Endothelial cell of umbilical vein (primary cell): ENCODE data around the gene NKIRAS1. TPM values are rescaled to one million over a fixed set of nuclear protein-coding genes. Genes with fewer than 3 reads are reported as not detected.

ENCODE experiments used
- BruUV-seq: library from RNA; stranded (reverse); fragments of 400-500 nt; replicated peaks from 2 replicates; lab custom pipeline; 2021; lab: Mats Ljungman, UMichigan
- CTCF ChIA-PET: fragments of 300-600, 350-600 bp; sonication (Branson Sonifier 250); formaldehyde crosslinking; loops from one replicate; lab custom pipeline; 2021; ENCODE audit warnings: antibody characterized with exemption, inconsistent platforms; lab: Charles Lee
- POLR2A ChIA-PET: fragments of 300-600, 350-600 bp; sonication (Branson Sonifier 250); formaldehyde crosslinking; loops from one replicate; lab custom pipeline; 2021; ENCODE audit warnings: antibody characterized with exemption, inconsistent platforms; lab: Charles Lee
- DNase-seq: peaks from one replicate; pipeline ENCODE4 v3.0.0-alpha.2; 2011; ENCODE audit warnings: low read depth, low spot score
- FAIRE-seq: peaks from 2 replicates; lab custom pipeline; 2011; peaks lifted over from hg19 to GRCh38; lab: Jason Lieb, UNC
- H2AFZ ChIP-seq: 2 replicates; pipeline ENCODE4 v1.6.0; 2012; ENCODE audit warnings: low read depth, low read length, control low read depth, inconsistent platforms
- H3K27ac ChIP-seq: 2 replicates; pipeline ENCODE4 v1.5.1; 2011; ENCODE audit warnings: low read depth, mild to moderate bottlenecking, control low read depth, low read length, moderate library complexity; ENCODE audit not compliant: insufficient read depth
- H3K27me3 ChIP-seq, 2 experiments: 2 replicates each; pipeline versions ENCODE4 v1.6.0 to v1.6.1; 2011; ENCODE audit warnings: low read length in 2 of 2, mixed read lengths in 1 of 2; ENCODE audit not compliant: control insufficient read depth in 2 of 2, insufficient read depth in 2 of 2
- H3K36me3 ChIP-seq, 2 experiments: 2 replicates in 1 of 2; 3 replicates in 1 of 2; pipeline ENCODE4 v1.5.1; 2011; ENCODE audit warnings: low read length in 2 of 2, mild to moderate bottlenecking in 1 of 2, moderate library complexity in 1 of 2; ENCODE audit not compliant: control insufficient read depth in 2 of 2, insufficient read depth in 2 of 2; ENCODE audit errors: extremely low read depth in 1 of 2
- H3K4me1 ChIP-seq: 3 replicates; pipeline ENCODE4 v1.5.1; 2011; ENCODE audit warnings: mild to moderate bottlenecking, low read length; ENCODE audit not compliant: control insufficient read depth, insufficient read depth; ENCODE audit errors: extremely low read depth
- H3K4me2 ChIP-seq: 2 replicates; pipeline ENCODE4 v1.6.1; 2011; ENCODE audit warnings: low read length, control low read depth, mixed read lengths; ENCODE audit not compliant: insufficient read depth
- H3K4me3 ChIP-seq, 3 experiments: fragments of 200-600 bp in 1 of 3; sonication (generic), shearing (Covaris generic) in 1 of 3; replicated peaks in 1 of 3; 2 replicates each; pipeline ENCODE4 v1.5.1; 2011 to 2016; ENCODE audit warnings: control low read depth in 3 of 3, low read length in 3 of 3, mild to moderate bottlenecking in 2 of 3, inconsistent platforms in 1 of 3, low read depth in 1 of 3, moderate library complexity in 1 of 3; ENCODE audit not compliant: insufficient read depth in 1 of 3
- H3K79me2 ChIP-seq: 2 replicates; pipeline ENCODE4 v1.6.0; 2012; ENCODE audit warnings: low read length, inconsistent platforms; ENCODE audit not compliant: control insufficient read depth, insufficient read depth
- H3K9ac ChIP-seq: replicated peaks from 2 replicates; pipeline ENCODE3; 2011; ENCODE audit warnings: low read length, control low read depth; ENCODE audit not compliant: insufficient read depth; ENCODE audit errors: extremely low read depth
- H3K9me1 ChIP-seq: replicated peaks from 3 replicates; pipeline ENCODE4 v1.6.0; 2011; ENCODE audit warnings: mild to moderate bottlenecking, low read length; ENCODE audit not compliant: control insufficient read depth, insufficient read depth; ENCODE audit errors: extremely low read depth
- H3K9me3 ChIP-seq: replicated peaks from 2 replicates; pipeline ENCODE4 v1.5.1; 2012; ENCODE audit warnings: low read length, inconsistent platforms; ENCODE audit not compliant: control insufficient read depth, insufficient read depth
- H4K20me1 ChIP-seq: replicated peaks from 2 replicates; pipeline ENCODE3; 2011; ENCODE audit warnings: mild to moderate bottlenecking, low read length; ENCODE audit not compliant: control insufficient read depth, insufficient read depth; ENCODE audit errors: extremely low read depth
- EZH2 ChIP-seq: IDR thresholded peaks from 2 replicates; pipeline ENCODE4 v1.6.1; 2012; ENCODE audit warnings: borderline replicate concordance, low read depth, mild to moderate bottlenecking, moderate library complexity, low read length, inconsistent platforms; ENCODE audit not compliant: severe bottlenecking
- FOS ChIP-seq: IDR thresholded peaks from 2 replicates; pipeline ENCODE4 v1.6.1; 2011; ENCODE audit warnings: mild to moderate bottlenecking, low read length, moderate library complexity, borderline replicate concordance; ENCODE audit not compliant: insufficient read depth
- GATA2 ChIP-seq: IDR thresholded peaks from 2 replicates; pipeline ENCODE4 v1.7.0; 2011; ENCODE audit warnings: low read depth, mild to moderate bottlenecking, moderate library complexity, mixed read lengths, low read length; ENCODE audit not compliant: insufficient read length, insufficient read depth
- JUN ChIP-seq: IDR thresholded peaks from 2 replicates; pipeline ENCODE4 v1.6.1; 2011; ENCODE audit warnings: borderline replicate concordance, low read depth; ENCODE audit not compliant: insufficient read length, insufficient read depth
- POLR2A ChIP-seq: IDR thresholded peaks from 2 replicates; pipeline ENCODE4 v1.6.1; 2012; ENCODE audit warnings: low read depth, mild to moderate bottlenecking, control low read depth, low read length
- POLR2AphosphoS5 ChIP-seq: IDR thresholded peaks from 2 replicates; pipeline ENCODE4 v1.6.1; 2012; ENCODE audit warnings: low read depth, mild to moderate bottlenecking, control low read depth, low read length, moderate library complexity; ENCODE audit not compliant: insufficient read depth
- dilution Hi-C: fragments of 300-500 bp; cut with MboI; formaldehyde crosslinking; loops from one replicate; pipeline ENCODE4 v1.15.0; 2019; ENCODE audit warnings: low sequenced_read_pairs; ENCODE audit not compliant: extremely low pct_ligation_motif_present
- intact Hi-C: fragments of 100-400 bp; cut with micrococcal nuclease; formaldehyde crosslinking; loops from one replicate; pipeline ENCODE4 v1.10.0; 2022
- polyA plus RNA-seq, 4 experiments: library from polyadenylated mRNA; depleted of rRNA in 3 of 4; stranded (reverse) in 3 of 4; unstranded in 1 of 4; fragments of >200 nt; gene quantifications; 2 replicates each; pipeline versions ENCODE4 v1.2.1 to v1.2.3, GENCODE V29; 2011 to 2012; ENCODE audit warnings: missing spikeins in 1 of 4
- total RNA-seq: library from RNA; stranded (reverse); gene quantifications from 2 replicates; pipeline ENCODE4 v1.2.3, GENCODE V29; 2021
- TF ChIP-seq, protein P1 (sequence below), 2 donors: IDR thresholded peaks; 1 replicate in 1 of 2; 2 replicates in 1 of 2; pipeline ENCODE4 v1.5.1; 2011; ENCODE audit warnings: low read length in 2 of 2, mild to moderate bottlenecking in 2 of 2, moderate library complexity in 2 of 2, control low read depth in 1 of 2, inconsistent platforms in 1 of 2, low read depth in 1 of 2; ENCODE audit not compliant: insufficient read depth in 1 of 2; ENCODE audit errors: extremely low read depth in 1 of 2
- TF ChIP-seq, protein P2 (sequence below): IDR thresholded peaks from 2 replicates; pipeline ENCODE4 v1.6.1; 2011; ENCODE audit not compliant: insufficient read depth, insufficient read length

Gene NKIRAS1
- total and polyA plus RNA-seq, 2 donors (not counting 3 experiments of a cell fraction or from before 2014, with no cell fraction given), result 2.2 to 2.9 TPM

DNA sequence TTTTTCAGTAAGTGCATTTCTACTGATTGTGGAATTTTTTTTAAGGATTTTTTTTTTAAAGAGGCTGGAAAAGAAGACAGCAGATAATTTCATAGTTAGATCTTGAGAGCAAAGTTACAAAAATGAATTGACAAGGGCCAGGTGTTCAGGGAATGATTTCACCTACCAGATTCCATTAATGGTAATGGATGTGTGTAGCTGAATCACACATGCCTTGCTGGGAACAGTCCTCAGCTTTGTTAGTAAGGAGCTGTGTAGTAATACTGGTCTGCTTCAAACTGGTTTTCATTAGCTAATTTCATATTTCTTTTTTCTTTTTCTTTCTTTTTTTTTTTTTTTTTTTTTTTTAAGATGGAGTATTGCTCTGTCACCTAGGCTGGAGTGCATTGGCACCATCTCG, 44.3 kb upstream of the NKIRAS1 start:
- Histone ChIP-seq H3K79me2 (no peaks in the 10 kb centered on the region), H3K4me2 (no peak overlapping the region), H3K9me1 (no peaks in the 10 kb centered on the region), H3K27me3 (no peaks in the 10 kb centered on the region), H2AFZ (no peak overlapping the region), H3K4me3 (no peak overlapping the region), H3K27ac (no peak overlapping the region), H4K20me1 (no peaks in the 10 kb centered on the region), H3K9me3 (no peaks in the 10 kb centered on the region), H3K9ac (no peak overlapping the region), H3K4me1 (peaks cover 21% of the 10 kb centered on the region), H3K36me3 (peaks cover 2 to 3% of the 10 kb centered on the region in 2 experiments)
- DNase-seq, result no peak
- dilution Hi-C loops, result no loop called here
- POLR2A ChIA-PET, result interaction anchor here (1.6 kb wide), 1 partner anchor 44 kb away, joined by 5 read pairs; the partner anchor contains the start of genes NKIRAS1 and RPL15
- TF ChIP-seq GATA2 (no peak), EZH2 (no peak), FOS (no peak)
- TF ChIP-seq, protein P1, sequence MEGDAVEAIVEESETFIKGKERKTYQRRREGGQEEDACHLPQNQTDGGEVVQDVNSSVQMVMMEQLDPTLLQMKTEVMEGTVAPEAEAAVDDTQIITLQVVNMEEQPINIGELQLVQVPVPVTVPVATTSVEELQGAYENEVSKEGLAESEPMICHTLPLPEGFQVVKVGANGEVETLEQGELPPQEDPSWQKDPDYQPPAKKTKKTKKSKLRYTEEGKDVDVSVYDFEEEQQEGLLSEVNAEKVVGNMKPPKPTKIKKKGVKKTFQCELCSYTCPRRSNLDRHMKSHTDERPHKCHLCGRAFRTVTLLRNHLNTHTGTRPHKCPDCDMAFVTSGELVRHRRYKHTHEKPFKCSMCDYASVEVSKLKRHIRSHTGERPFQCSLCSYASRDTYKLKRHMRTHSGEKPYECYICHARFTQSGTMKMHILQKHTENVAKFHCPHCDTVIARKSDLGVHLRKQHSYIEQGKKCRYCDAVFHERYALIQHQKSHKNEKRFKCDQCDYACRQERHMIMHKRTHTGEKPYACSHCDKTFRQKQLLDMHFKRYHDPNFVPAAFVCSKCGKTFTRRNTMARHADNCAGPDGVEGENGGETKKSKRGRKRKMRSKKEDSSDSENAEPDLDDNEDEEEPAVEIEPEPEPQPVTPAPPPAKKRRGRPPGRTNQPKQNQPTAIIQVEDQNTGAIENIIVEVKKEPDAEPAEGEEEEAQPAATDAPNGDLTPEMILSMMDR (IDR thresholded peaks at IDR 0.05; ENCODE audit: extremely low read depth in 1 of 2, insufficient read depth in 1 of 2, low read depth in 1 of 2, low read length in 2 of 2), result no peak
- BruUV-seq, result no TSS peak
- CTCF ChIA-PET, result interaction anchor here (1.1 kb wide), 1 partner anchor 70 kb away, joined by 4 read pairs; no protein-coding TSS in a partner anchor
- FAIRE-seq, result no peak
- intact Hi-C loops, result no loop called here

DNA sequence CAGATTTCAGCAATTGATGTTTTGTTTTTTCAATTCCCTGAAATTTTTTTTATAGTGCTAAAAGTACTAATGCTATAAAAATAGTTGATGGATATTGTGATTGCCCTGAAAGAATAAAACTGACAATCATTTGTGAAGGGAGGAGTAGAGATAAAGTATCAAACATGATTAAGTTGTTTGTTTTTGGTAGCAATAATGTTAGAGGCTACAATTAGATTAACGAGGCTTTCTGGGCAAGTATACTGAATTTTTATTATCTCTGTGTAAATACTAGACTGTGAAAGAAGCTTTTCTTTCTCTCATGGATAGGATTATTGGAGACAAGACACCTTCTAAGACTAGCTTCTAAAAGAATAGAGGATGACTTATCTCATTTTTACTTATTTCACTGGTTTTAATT, 43.9 kb upstream of the NKIRAS1 start:
- no peak for FAIRE-seq
- no peak overlapping the region for H3K4me2 ChIP-seq
- no peaks in the 10 kb centered on the region for H3K9me3 ChIP-seq
- H2AFZ ChIP-seq, result no peak overlapping the region
- H4K20me1 ChIP-seq, result no peaks in the 10 kb centered on the region
- CTCF ChIA-PET, result interaction anchor here (1.1 kb wide), 1 partner anchor 70 kb away, joined by 4 read pairs; no protein-coding TSS in a partner anchor
- POLR2A ChIA-PET, result interaction anchor here (1.6 kb wide), 1 partner anchor 44 kb away, joined by 5 read pairs; the partner anchor contains the start of genes NKIRAS1 and RPL15
- H3K4me1 ChIP-seq, result peaks cover 21% of the 10 kb centered on the region
- intact Hi-C loops (no loop called here), dilution Hi-C loops (no loop called here)
- no peaks in the 10 kb centered on the region for H3K9me1 ChIP-seq
- H3K4me3 ChIP-seq, result no peak overlapping the region
- no peaks in the 10 kb centered on the region for H3K27me3 ChIP-seq
- no peak for DNase-seq
- BruUV-seq, result no TSS peak
- no peaks in the 10 kb centered on the region for H3K79me2 ChIP-seq
- H3K9ac ChIP-seq, result no peak overlapping the region
- no peak overlapping the region for H3K27ac ChIP-seq
- peaks cover 2 to 3% of the 10 kb centered on the region in 2 experiments for H3K36me3 ChIP-seq
- TF ChIP-seq POLR2AphosphoS5 (no peak), JUN (no peak), POLR2A (no peak), GATA2 (no peak), EZH2 (no peak), FOS (no peak)
- TF ChIP-seq, protein P2, sequence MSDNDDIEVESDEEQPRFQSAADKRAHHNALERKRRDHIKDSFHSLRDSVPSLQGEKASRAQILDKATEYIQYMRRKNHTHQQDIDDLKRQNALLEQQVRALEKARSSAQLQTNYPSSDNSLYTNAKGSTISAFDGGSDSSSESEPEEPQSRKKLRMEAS, result no peak
- TF ChIP-seq, protein P1 (IDR thresholded peaks at IDR 0.05; ENCODE audit: extremely low read depth in 1 of 2, insufficient read depth in 1 of 2, low read depth in 1 of 2, low read length in 2 of 2), result no peak
